ENCODE data around the gene GNB1L. TPM values are rescaled to one million over a fixed set of nuclear protein-coding genes. Genes with fewer than 3 reads are reported as not detected.

The GNB1L gene
- total RNA-seq, 1 experiment from 2014 or later, result 10.3 TPM

DNA sequence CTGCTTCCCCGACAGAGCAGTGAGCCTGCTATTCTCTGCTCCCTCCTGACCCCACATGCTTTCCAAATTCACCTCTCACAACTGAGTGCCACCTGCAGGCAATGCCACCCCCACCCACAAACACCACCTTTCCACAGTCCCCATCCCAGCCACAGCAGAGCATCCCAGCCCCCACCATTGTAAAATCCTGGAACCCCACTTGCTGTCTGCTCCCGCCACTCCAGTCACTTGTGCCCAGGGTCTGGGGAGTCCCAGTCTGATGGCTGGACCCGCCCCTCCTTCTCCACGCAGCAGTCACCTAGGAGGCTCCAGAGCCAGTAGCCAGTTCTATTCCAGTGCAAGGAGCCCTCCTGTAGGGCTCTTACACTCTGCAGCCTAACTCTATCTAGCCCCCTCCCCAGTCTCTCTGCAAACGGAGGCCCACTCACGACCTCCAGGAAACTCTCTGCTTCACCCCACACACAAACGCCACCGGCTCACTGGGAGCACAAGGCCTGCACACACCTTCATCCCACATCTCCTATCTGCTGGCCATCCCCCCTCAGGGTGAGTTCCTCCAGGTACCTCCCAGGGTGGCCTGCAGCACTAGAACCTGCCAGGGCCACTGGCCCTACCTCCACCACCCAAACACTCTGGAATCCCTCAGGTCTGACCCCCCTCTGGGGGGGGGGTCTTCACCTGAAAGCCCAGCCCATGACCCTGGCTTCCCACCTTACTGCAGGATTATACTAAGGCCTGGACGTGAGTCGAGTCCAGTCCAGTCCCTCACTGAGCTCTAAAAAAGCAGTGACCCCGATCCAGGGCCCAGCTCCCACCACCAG lies 1.4 kb downstream of the GNB1L start:
- H3K4me3 ChIP-seq, result peak overlapping the region; percentile 96
- POLR2A ChIA-PET (ENCODE audit: unreplicated experiment), result no interaction called here
- no peak overlapping the region for H2AFZ ChIP-seq
- TF ChIP-seq EZH2 (IDR thresholded peaks at IDR 0.05; ENCODE audit: low read depth) (no peak), CTCF (conservative IDR thresholded peaks at IDR 0.05) (no peak)
- H3K4me1 ChIP-seq (replicated peaks; ENCODE audit: insufficient read depth), result peaks cover 49% of the 10 kb centered on the region
- no TSS peak for BruUV-seq (replicated peaks)
- H3K27ac ChIP-seq, result no peak overlapping the region
- H4K20me1 ChIP-seq (ENCODE audit: insufficient read depth), result no peaks in the 10 kb centered on the region; the same call in 1 of the 2 replicates
- no peaks in the 10 kb centered on the region for H3K27me3 ChIP-seq (ENCODE audit: insufficient read depth, low read depth)
- H3K36me3 ChIP-seq (ENCODE audit: low read depth), result no peaks in the 10 kb centered on the region
- no peak for DNase-seq
- peaks cover 15% of the 10 kb centered on the region for H3F3A ChIP-seq (ENCODE audit: insufficient read depth, low read depth)
- CTCF ChIA-PET, result no interaction called here
- H3K4me2 ChIP-seq, result peak overlapping the region; percentile 87
- peaks cover 60% of the 10 kb centered on the region for H3K79me2 ChIP-seq (ENCODE audit: low read depth)
- no peaks in the 10 kb centered on the region for H3K9me2 ChIP-seq (ENCODE audit: insufficient read depth)
- intact Hi-C loops (cut with micrococcal nuclease; ENCODE audit: unreplicated experiment), result loop anchor here (5.0 kb wide), 1 partner anchor 86 kb away; no protein-coding TSS in a partner anchor
- H3K9me3 ChIP-seq (ENCODE audit: insufficient read depth, low read depth), result no peaks in the 10 kb centered on the region

- Histone ChIP-seq H3F3A (ENCODE audit: insufficient read depth, low read depth) (peaks cover 15% of the 10 kb centered on the region), H3K27me3 (ENCODE audit: insufficient read depth, low read depth) (no peaks in the 10 kb centered on the region), H3K4me2 (peak overlapping the region; percentile 87), H3K36me3 (ENCODE audit: low read depth) (no peaks in the 10 kb centered on the region), H3K27ac (no peak overlapping the region), H3K9me3 (ENCODE audit: insufficient read depth, low read depth) (no peaks in the 10 kb centered on the region), H3K9me2 (ENCODE audit: insufficient read depth) (no peaks in the 10 kb centered on the region), H3K79me2 (ENCODE audit: low read depth) (peaks cover 70% of the 10 kb centered on the region), H4K20me1 (ENCODE audit: insufficient read depth) (no peaks in the 10 kb centered on the region; the same call in 1 of the 2 replicates), H3K4me1 (replicated peaks; ENCODE audit: insufficient read depth) (peaks cover 55% of the 10 kb centered on the region), H3K4me3 (no peak overlapping the region; the same call in 1 of the 2 replicates), H2AFZ (no peak overlapping the region)
- BruUV-seq (replicated peaks), result TSS peak; percentile 1
- intact Hi-C loops (cut with micrococcal nuclease; ENCODE audit: unreplicated experiment), result loop anchor here (5.0 kb wide), 1 partner anchor 85 kb away; no protein-coding TSS in a partner anchor
- ChIA-PET POLR2A (ENCODE audit: unreplicated experiment) (no interaction called here), CTCF (no interaction called here)
- no peak for DNase-seq
- TF ChIP-seq CTCF (conservative IDR thresholded peaks at IDR 0.05) (no peak), EZH2 (IDR thresholded peaks at IDR 0.05; ENCODE audit: low read depth) (no peak)
Measured at GRCh38 chr22:19852177-19852781, 2.4 kb downstream of the GNB1L start.

GRCh38 chr22:19851291-19852176 lies 3.1 kb downstream of the GNB1L start:
- Histone ChIP-seq H3K27ac (no peak overlapping the region), H3K27me3 (ENCODE audit: insufficient read depth, low read depth) (no peaks in the 10 kb centered on the region), H3K4me1 (replicated peaks; ENCODE audit: insufficient read depth) (peaks cover 55% of the 10 kb centered on the region), H4K20me1 (ENCODE audit: insufficient read depth) (no peaks in the 10 kb centered on the region; the same call in 1 of the 2 replicates), H3K9me2 (ENCODE audit: insufficient read depth) (no peaks in the 10 kb centered on the region), H2AFZ (no peak overlapping the region), H3K79me2 (ENCODE audit: low read depth) (peaks cover 74% of the 10 kb centered on the region), H3K36me3 (ENCODE audit: low read depth) (no peaks in the 10 kb centered on the region), H3F3A (ENCODE audit: insufficient read depth, low read depth) (peaks cover 15% of the 10 kb centered on the region), H3K9me3 (ENCODE audit: insufficient read depth, low read depth) (no peaks in the 10 kb centered on the region), H3K4me2 (0 out of 2 replicates have a peak overlapping the region, but pooled peaks have one; percentile 75), H3K4me3 (no peak overlapping the region)
- TF ChIP-seq CTCF (conservative IDR thresholded peaks at IDR 0.05) (no peak), EZH2 (IDR thresholded peaks at IDR 0.05; ENCODE audit: low read depth) (no peak)
- intact Hi-C loops (cut with micrococcal nuclease; ENCODE audit: unreplicated experiment), result loop anchor here (5.0 kb wide), 1 partner anchor 84 kb away; no protein-coding TSS in a partner anchor
- ChIA-PET CTCF (no interaction called here), POLR2A (ENCODE audit: unreplicated experiment) (interaction anchor here (0.6 kb wide), 1 partner anchor 1955 kb away, joined by 3 read pairs; no protein-coding TSS in a partner anchor)
- no peak for DNase-seq
- no TSS peak for BruUV-seq (replicated peaks)
